Measurements from ENCODE around the gene TFPI.
"Not testable (repeated sequence)": the region's sequence is repeated elsewhere in the genome, so short reads cannot be mapped to it uniquely, and the experiment has no call there.

The TFPI gene

DNA sequence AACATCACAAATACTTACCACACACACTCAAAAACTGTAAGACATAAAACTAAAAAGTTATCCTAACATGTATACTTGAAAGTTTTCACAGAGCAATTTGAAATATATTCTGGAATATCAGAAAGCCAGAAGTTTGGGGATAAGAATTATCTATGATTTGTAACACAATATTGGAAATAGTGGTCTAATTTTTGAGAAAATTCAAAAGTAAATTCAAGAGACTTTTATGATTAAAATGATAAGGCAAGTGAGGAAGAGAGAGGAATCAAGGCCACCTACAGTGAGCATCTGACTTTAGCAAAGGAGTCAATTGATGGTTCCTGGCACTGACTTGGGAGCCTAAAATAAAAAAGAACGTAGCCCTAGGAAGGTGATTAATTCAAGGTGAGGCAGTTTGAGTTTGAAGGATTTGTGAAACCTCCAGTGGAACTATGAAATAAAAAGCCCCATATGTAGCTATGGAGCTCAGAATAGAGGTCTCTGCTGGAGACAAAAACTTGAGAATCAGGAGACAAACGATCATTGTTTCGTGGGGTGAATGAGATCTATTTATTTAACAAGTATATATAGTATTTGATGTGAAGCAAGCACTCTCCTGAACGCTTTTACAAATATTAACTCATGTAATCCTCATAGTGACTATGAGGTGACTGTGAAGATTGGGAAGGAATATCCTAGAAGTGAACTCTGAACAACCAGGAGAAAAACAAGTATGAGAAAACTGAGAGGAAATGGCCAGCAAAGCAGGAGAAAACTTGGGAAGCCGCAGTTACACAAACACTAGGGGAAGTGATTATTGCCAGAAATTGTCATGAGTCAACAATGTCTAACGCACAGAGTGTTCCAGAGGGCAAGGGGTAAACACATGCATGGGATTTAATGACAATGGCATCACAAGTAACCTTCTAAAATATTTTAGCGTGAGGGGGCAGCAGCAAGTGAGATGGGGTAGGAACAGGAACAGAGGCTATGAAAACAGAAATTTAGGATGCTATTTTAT is 12.8 kb downstream of the TFPI start:
- TF ChIP-seq, protein P1, sequence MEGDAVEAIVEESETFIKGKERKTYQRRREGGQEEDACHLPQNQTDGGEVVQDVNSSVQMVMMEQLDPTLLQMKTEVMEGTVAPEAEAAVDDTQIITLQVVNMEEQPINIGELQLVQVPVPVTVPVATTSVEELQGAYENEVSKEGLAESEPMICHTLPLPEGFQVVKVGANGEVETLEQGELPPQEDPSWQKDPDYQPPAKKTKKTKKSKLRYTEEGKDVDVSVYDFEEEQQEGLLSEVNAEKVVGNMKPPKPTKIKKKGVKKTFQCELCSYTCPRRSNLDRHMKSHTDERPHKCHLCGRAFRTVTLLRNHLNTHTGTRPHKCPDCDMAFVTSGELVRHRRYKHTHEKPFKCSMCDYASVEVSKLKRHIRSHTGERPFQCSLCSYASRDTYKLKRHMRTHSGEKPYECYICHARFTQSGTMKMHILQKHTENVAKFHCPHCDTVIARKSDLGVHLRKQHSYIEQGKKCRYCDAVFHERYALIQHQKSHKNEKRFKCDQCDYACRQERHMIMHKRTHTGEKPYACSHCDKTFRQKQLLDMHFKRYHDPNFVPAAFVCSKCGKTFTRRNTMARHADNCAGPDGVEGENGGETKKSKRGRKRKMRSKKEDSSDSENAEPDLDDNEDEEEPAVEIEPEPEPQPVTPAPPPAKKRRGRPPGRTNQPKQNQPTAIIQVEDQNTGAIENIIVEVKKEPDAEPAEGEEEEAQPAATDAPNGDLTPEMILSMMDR (IDR thresholded peaks at IDR 0.05; ENCODE audit: insufficient read depth, missing control alignments): no peak
- DNase-seq (ENCODE audit: insufficient read length, low spot score) (no peak), FAIRE-seq (no peak)

DNA sequence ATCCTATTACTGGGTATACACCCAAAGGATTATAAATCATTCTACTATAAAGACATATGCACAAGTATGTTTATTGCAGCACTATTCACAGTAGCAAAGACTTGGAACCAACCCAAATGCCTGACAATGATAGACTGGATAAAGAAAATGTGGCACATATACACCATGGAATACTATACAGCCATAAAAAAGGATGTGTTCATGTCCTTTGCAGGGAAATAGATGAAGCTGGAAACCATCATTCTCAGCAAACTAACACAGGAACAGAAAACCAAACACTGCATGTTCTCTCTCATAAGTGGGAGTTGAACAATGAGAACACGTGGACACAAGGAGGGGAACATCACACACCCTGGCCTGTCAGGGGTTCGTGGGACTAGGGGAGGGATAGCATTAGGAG is 16.0 kb downstream of the TFPI start:
- not testable (repeated sequence) for DNase-seq (ENCODE audit: insufficient read length, low spot score); FAIRE-seq

DNA sequence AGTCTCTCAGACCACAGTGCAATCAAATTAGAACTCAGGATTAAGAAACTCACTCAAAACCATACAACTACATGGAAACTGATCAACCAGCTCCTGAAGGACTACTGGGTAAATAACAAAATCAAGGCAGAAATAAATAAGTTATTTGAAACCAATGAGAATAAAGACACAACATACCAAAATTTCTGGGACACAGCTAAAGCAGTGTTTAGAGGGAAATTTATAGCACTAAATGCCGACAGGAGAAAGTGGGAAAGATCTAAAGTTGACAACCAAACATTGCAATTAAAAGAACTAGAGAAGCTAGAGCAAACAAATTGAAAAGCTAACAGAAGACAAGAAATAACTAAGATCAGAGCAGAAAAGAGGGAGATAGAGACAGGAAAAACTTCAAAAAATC is 18.9 kb downstream of the TFPI start:
- not testable (repeated sequence) for DNase-seq (ENCODE audit: insufficient read length, low spot score); FAIRE-seq

DNA sequence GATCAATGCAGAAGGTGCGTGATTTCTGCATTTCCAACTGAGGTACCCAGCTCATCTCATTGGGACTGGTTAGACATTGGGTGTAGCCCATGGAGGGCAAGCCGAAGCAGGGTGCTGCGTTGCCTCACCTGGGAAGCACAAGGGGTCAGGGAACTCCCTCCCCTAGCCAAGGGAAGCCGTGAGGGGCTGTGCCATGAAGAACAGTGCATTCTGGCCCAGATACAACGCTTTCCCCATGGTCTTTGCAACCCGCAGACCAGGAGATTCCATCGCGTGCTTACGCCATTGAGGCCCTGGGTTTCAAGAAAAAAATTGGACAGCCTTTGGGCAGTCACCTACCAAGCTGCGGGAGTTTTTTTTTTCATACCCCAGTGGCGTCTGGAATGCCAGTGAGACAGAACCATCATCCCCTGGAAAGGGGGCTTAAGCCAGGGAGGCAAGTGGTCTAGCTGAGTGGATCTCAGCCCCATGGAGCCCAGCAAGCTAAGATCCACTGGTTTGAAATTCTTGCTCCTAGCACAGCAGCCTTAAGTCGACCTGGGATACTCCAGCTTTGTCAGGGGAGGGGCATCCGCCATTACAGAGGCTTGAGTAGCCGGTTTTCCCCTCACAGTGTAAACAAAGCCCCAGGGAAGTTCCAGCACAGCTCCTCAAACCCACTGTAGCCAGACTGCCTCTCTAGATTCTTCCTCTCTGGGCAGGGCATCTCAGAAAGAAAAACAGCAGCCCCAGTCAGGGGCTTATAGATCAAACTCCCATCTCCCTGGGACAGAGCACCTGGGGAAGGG is 21.7 kb downstream of the TFPI start:
- no peak for DNase-seq (ENCODE audit: insufficient read length, low spot score)
- TF ChIP-seq, protein P1 (IDR thresholded peaks at IDR 0.05; ENCODE audit: insufficient read depth, missing control alignments): no peak
- FAIRE-seq: no peak

DNA sequence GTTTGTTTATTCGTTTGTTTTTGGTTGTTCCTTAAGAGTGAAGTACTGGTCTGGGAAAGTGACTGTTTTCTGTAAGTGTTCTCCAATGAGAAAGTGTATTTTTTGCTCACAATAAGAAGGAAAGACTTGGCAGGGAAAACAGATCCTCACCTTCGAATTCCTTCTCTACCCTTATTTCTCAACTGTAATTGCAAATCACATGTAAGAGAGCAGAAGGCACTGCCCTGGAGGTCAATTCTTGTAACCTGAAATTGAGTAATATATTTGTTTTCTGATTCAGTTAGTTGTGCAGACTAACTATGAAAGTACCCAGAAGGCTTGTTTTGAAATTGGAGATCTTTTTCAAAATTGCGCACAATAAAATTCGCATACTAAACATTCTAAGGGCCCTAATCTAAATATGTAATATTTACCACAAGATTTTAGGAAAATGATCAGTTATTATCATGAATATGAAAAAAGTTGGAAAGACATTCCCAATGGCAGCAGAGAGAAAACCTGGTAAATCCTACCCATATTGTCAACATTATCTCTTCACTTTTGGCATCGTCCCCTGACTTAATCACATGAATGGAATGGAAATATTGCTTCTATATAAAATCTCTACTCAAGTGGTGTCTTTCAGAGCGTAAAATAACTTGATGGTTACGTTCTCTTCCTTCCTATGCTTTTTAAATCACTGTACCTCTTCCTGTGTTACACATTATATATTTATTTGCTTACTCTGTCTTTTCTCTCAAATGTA is 24.1 kb downstream of the TFPI start:
- TF ChIP-seq, protein P1 (IDR thresholded peaks at IDR 0.05; ENCODE audit: insufficient read depth, missing control alignments): no peak
- DNase-seq (ENCODE audit: insufficient read length, low spot score) (no peak), FAIRE-seq (no peak)

DNA sequence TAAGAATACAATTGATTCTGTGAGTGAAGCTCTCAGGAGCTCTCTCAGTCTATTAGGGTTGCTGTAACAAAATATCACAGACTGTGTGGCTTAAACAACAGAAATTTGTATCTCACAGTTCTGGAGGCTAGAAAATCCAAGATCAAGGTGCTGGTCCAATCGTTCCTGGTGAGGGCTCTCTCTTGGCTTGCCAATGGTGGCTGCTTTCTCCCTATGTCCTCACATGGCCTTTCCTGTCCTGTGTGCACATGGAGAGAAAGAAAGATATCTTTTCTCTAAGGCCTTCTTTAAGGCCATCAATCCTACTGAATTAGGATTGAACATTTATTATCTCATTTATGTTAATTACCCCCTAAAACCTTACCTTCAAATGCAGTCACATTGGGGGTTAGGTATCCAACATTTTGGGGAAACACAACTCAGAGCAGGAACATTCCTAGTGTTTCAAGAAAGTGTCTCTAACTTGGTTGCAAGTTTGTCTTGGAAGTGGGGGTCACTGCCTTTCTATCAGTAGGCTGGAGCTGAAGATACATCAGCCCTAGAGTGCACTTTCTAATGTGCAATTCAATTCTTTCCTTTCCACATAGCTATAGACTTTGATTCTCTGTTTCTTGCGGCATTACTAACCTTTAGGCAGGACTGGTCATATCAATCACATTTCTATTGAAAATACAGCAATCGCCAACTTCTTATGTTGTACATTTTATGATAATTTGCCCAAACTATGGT is 24.8 kb downstream of the TFPI start:
- DNase-seq (ENCODE audit: insufficient read length, low spot score): no peak
- TF ChIP-seq, protein P1 (IDR thresholded peaks at IDR 0.05; ENCODE audit: insufficient read depth, missing control alignments): no peak

DNA sequence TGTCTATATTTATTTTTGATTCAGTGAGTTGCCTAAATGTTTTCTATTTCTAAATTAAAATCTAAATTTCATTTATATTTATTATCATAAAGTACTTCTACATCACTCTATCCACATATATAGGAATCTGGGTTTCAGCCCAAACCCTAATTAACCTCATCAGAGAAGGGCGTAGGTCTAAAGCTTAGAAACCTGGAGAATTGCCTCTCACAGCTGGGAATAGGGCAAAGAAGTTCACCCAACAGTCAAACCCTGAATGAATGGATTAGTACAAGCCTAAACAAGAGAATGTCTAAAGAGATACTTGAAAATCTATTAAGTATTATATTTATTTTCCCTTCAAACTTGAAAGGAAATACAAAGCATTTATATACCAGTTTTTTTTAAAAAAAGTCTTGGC is 26.2 kb downstream of the TFPI start:
- TF ChIP-seq, protein P1 (IDR thresholded peaks at IDR 0.05; ENCODE audit: insufficient read depth, missing control alignments): no peak
- DNase-seq (ENCODE audit: insufficient read length, low spot score) (no peak), FAIRE-seq (no peak)

More for the DNA sequence above, 24.8 kb downstream of the TFPI start:
- FAIRE-seq: no peak

Measured in D721Med (cell line).